Fibroblast of the aortic adventitia (primary cell): ENCODE data around the gene E2F4. TPM values are rescaled to one million over a fixed set of nuclear protein-coding genes. Genes with fewer than 3 reads are reported as not detected.

Source experiments
- DNase-seq: peaks from one replicate; pipeline ENCODE4 v3.0.0-alpha.2; 2010; ENCODE audit warnings: low read depth
- H3K4me3 ChIP-seq: 2 replicates; pipeline ENCODE4 v1.5.1; 2011; ENCODE audit warnings: low read depth, mild to moderate bottlenecking, control low read depth, low read length, moderate library complexity
- total RNA-seq: library from RNA; depleted of rRNA; stranded (reverse); fragments of >200 nt; gene quantifications from 2 replicates; pipeline ENCODE4 v1.2.3, GENCODE V29; 2012; ENCODE audit warnings: low replicate concordance
- TF ChIP-seq, protein P1 (sequence below): IDR thresholded peaks from 2 replicates; pipeline ENCODE4 v1.5.1; 2011; ENCODE audit warnings: mild to moderate bottlenecking, low read length, control low read depth, inconsistent platforms; ENCODE audit not compliant: insufficient read depth

The E2F4 gene
- total RNA-seq, 1 donor = 47.5 TPM

DNA sequence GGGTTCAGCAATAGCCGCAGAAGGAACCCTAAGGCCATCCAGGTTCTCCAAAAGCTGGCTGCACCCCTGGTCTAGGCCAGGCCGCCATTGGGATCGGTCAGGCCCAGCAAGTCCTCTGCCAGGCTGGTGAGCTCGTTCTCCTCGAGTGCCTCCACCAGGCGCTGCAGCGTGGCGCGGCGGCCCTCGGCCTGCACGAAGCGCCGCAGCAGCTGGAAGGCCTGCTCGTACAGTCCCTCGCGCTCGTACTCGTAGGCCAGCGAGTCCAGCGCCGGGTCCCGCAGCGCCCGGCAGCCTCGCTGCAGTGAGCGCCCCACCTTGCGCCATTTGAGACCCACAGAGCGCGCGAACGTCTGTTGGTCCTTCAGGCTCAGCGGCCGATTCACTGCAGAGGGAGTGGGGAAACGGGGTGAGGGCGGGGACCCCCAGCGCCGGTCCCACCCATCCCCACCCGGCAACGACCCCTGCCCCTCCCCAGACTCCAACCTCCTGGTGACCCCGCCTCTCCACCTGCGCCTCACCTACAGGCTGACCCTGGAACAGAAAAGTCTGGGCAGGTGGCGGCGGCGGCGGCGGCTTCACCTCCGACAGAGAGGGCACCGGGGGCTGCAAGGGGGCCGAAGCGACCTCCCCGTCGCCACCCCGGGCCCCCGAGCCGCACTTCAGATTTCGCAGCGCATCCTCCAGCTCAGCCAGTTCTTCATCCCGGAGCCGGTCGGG, 37.2 kb upstream of the E2F4 start:
- no peak for DNase-seq
- H3K4me3 ChIP-seq = no peak overlapping the region

DNA sequence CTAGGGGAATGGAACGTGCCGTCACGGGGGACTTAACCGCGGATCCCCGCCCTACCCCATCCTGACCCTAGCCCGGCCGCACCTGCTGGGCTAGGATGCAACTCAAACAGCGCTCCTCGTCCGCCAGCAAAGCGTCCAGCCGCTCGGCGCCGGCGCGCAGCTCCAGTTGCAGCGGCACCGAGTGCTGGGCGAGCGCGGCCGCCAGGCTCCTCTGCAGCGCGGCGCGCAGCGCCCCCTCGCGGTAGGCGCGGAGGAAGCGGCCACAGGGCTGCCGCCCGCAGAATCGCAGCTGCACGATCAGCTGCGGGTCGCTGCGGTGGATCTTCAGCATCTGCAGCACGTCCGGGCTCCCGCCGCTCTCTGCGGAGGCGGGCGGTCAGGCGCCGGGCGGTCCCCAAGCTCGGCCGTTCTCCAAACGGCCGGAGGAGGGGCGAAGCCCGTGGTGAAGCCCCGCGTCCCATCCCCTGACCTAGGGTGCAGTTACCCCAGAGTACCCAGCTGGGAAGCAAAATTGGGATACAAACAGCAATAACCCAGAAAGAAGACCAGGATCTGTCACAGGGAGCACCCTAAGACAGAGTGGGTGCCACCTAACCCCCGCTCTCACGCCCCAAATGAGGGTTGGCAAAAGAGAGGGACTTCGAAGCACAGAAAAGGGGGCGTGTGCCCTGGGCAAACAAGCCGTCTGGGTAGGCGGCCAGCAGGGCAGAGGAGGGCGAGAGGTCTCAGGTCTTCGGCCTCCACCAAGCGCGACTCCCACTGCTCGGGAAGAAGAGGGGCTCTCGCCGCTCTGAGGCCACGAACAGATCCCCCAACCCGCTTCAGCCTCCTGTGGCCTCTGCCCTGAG, 36.4 kb upstream of the E2F4 start:
- TF ChIP-seq, protein P1, sequence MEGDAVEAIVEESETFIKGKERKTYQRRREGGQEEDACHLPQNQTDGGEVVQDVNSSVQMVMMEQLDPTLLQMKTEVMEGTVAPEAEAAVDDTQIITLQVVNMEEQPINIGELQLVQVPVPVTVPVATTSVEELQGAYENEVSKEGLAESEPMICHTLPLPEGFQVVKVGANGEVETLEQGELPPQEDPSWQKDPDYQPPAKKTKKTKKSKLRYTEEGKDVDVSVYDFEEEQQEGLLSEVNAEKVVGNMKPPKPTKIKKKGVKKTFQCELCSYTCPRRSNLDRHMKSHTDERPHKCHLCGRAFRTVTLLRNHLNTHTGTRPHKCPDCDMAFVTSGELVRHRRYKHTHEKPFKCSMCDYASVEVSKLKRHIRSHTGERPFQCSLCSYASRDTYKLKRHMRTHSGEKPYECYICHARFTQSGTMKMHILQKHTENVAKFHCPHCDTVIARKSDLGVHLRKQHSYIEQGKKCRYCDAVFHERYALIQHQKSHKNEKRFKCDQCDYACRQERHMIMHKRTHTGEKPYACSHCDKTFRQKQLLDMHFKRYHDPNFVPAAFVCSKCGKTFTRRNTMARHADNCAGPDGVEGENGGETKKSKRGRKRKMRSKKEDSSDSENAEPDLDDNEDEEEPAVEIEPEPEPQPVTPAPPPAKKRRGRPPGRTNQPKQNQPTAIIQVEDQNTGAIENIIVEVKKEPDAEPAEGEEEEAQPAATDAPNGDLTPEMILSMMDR = peak; percentile 67
- no peak overlapping the region for H3K4me3 ChIP-seq
- DNase-seq = peak; percentile 73

More for the DNA sequence above, 37.2 kb upstream of the E2F4 start:
- TF ChIP-seq, protein P1 = no peak

DNA sequence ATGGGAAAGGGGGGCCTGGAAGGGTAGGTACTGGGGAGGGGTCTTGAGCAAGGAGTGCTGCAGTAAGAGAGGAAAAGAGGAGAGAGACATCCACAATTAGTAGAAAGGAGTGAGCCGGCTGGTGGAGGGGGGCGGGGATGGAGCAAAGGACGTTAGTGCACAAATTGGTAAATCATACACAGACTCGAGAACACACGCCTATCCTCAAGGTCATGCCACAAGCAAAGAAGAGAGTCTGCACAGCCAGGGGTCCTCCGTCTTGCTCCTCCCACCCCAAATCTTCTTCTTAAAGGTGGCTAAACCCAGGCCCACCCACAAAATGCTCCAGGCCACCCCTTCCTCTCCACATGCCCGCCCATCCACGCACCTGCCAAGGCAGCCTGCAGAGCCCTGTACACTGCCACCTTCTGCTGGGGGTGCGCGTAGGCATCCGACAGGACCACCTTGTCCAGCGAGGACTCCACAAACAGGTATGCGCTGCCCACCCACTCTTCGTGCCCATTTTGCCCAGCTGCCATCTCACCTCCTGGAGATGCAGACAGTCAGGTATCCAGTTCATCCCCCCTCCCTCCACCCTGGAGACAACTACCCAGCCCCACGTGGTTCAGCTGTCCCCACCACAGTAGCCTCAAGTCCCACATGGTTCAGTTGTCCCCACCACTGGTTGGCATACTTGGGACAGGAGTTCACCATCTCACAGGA, 35.7 kb upstream of the E2F4 start:
- H3K4me3 ChIP-seq = no peak overlapping the region
- DNase-seq = no peak
- TF ChIP-seq, protein P1 = no peak

DNA sequence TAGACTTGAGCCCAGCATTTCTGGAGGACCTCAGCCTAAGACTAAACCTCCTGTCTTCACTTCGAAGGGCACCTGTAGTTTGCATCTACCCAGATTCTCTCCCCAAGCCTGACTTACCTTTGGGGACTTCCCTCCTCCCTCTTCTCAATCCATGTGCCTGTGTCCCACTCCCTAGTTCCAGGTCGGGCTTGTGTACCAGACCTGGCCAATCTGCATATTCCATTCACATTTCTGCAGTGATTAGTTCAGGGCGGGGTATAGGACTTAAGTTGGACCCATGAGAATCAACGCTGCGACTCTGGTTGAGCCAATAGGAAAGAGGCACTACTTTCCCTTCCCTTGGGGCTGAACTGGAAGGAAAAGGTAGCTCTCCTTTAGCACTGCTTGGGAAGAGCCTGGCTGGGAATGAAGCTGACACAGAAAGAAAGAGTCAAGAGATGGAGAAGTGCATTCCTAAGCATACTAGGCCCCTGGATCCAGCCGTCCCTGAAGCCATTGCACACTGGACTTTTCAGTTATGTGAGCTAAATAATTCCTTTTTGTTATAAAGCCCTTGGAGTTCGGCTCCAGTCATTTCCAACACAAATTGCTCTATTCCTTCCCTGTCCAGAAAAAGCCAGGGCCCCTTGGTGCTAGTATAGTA, 34.7 kb upstream of the E2F4 start:
- TF ChIP-seq, protein P1 = no peak
- DNase-seq = no peak
- no peak overlapping the region for H3K4me3 ChIP-seq

DNA sequence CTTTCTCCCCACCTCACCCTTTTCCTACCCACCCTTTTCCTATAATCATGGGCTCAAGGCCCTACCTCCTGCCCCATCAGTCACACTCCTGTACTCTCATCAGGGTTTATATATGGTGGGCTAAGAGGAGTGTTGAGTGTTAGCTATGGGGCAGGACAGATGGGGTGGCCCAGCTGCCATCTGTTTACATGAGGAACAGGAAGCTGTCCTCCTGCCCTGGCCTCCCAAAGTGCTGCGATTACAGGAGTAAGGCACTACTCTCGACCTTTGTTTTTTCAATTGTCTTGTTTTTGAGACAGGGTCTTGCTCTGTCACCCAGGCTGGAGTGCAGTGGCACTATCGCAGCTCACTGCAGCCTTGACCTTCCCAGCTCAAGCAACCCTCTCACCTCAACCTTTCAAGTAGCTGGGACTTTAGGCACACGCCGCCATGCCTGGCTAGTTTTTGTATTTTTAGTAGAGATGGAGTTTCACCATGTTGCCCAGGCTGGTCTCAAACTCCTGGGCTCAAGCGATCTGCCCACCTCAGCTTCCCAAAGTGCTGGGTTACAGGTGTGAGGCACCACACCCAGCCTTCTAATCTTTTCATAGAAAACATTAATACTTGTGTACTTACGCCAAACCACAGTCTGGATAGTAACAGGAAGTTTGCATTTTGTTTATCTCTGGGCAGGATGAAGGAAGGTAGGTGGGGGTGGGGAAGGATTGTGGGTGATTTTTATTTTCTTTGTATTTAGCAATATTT, 33.9 kb upstream of the E2F4 start:
- TF ChIP-seq, protein P1 = no peak
- DNase-seq = no peak
- H3K4me3 ChIP-seq = no peak overlapping the region
